Body of pancreas (tissue), 4 donors: ENCODE measurements around the gene UQCC2. TPM values are rescaled to one million over a fixed set of nuclear protein-coding genes. Genes with fewer than 3 reads are reported as not detected.

Experiments
- ATAC-seq: fragments of 150-250 bp; one replicate; pipeline ENCODE4 v1.9.1; 2016
- DNase-seq, 4 donors: peaks; one replicate each; pipeline ENCODE4 v3.0.0-alpha.2; 2019
- H3K27ac ChIP-seq, 4 donors: fragments of 200-600 bp; sonication (generic); 1 replicate in 3 of 4; 2 replicates in 1 of 4; pipeline versions ENCODE4 v1.5.1 to v1.6.1; 2016 to 2019; ENCODE audit warnings: mild to moderate bottlenecking in 1 of 4, mixed read lengths in 1 of 4, moderate library complexity in 1 of 4
- H3K27me3 ChIP-seq, 2 donors: fragments of 200-600 bp; sonication (generic); one replicate each; pipeline ENCODE4 v1.6.0; 2016; ENCODE audit warnings: mild to moderate bottlenecking in 1 of 2
- H3K36me3 ChIP-seq, 2 donors: fragments of 200-600 bp; sonication (generic); replicated peaks in 1 of 2; 2 replicates each; pipeline ENCODE4 v1.5.1; 2016; ENCODE audit warnings: low read depth in 2 of 2; ENCODE audit not compliant: insufficient read depth in 1 of 2
- H3K4me1 ChIP-seq: fragments of 200-600 bp; sonication (generic); one replicate; pipeline ENCODE4 v1.6.0; 2016
- H3K4me3 ChIP-seq, 2 donors: fragments of 200-600 bp; sonication (generic); 1 replicate in 1 of 2; 2 replicates in 1 of 2; pipeline ENCODE4 v1.5.1; 2016 to 2019
- H3K9me3 ChIP-seq, 3 donors: fragments of 200-600 bp; sonication (generic); 1 replicate in 2 of 3; 2 replicates in 1 of 3; pipeline ENCODE4 v1.5.1; 2016
- CTCF ChIP-seq, 7 experiments: fragments of 450-650 bp in 4 of 7; fragments of 200-600 bp in 3 of 7; sonication (generic) in 3 of 7; IDR thresholded peaks; one replicate each; pipeline ENCODE4 v1.5.1; 2016 to 2019; ENCODE audit warnings: antibody characterized with exemption in 7 of 7
- POLR2A ChIP-seq, 3 donors: fragments of 450-650 bp; IDR thresholded peaks; one replicate each; pipeline ENCODE4 v1.6.1; 2016; ENCODE audit warnings: antibody characterized with exemption in 3 of 3, mild to moderate bottlenecking in 2 of 3
- WGBS, 2 donors: methylation state at CpG; one replicate each; pipeline ENCODE4 v1.1.5; 2017; 5-methylcytosine and 5-hydroxymethylcytosine counted together
- intact Hi-C: fragments of 100-400 bp; cut with DNase I; formaldehyde crosslinking; loops from one replicate; pipeline ENCODE4 v1.15.1; 2023
- total RNA-seq, 2 donors: library from RNA; depleted of rRNA; stranded (reverse); fragments of >200 nt; gene quantifications; one replicate each; pipeline ENCODE4 v1.1.0, GENCODE V29; 2016

The UQCC2 gene
- total RNA-seq, 2 donors from 2014 or later, result 4.0 to 17.6 TPM

DNA sequence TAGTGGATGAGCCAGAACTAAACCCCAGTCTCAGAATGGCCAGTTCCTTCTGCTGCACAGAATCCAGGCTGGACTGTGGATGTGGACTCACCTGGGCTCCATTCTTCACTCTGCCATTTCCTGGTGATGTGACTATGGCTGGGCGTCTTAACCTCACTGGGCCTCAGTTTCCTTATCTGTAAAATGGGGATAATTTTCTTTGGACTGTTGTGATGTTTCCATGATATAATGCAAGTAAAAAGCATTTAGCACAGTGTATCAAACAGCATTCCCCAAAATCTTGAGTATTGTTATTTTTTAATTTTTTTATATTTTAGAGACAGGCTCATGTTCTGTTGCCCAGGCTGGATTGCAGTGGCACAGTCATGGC is 41.1 kb upstream of the UQCC2 start:
- H3K4me3 ChIP-seq, result no peak overlapping the region
- no peak overlapping the region for H3K27ac ChIP-seq
- DNase-seq, result no peak
- no peaks in the 10 kb centered on the region for H3K4me1 ChIP-seq
- intact Hi-C loops, result no loop called here
- no peaks in the 10 kb centered on the region for H3K36me3 ChIP-seq
- no peak for ATAC-seq
- no peaks in the 10 kb centered on the region for H3K9me3 ChIP-seq
- WGBS, 2 donors, result 88 to 90% methylated on average over 1 of the region's 1 CpG
- no peaks in the 10 kb centered on the region for H3K27me3 ChIP-seq
- no peak for TF ChIP-seq POLR2A (IDR thresholded peaks at IDR 0.05)
- no peak for TF ChIP-seq CTCF (IDR thresholded peaks at IDR 0.05)

DNA sequence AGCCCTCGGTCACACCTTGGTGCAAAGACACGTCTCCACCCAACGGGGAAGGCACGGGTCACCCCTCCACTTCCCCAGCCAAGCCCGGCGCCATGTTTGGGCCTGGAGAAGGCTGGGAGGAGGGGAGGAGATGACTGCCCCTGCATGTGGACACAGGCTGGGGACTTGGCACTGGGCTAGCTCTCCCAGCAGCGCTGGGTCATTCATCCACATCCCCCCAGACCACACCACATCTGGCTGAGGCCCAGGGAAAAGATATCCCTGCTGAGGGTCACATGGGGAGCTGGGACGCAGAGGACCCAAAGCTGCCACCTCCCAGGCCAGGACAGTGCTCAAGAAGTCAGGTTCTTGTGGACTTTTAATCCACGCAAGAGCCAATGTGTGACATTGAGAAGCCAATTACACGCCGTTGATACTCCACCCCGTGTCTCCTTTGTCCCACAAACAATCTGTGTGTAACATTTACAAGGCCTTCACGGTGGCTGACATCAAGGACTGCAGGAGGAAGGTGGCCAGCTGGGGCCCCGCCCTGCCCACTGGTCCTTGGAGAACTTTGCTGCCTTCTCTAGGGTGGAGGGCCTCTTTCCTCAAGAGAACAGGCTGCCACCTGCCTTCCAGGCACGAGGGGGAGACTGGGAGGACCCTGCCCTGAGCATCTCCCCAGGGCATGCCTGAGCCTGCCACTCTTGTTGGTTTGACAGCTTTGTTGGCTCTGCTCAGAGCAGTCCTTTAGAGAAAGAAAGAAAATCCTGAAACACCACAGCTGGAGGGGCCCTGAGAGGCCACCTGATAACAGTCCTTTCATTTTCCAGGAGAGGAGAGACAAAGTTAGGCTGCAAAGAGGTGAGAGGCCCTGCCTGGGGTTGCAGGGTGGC is 40.5 kb upstream of the UQCC2 start:
- H3K4me1 ChIP-seq, result no peaks in the 10 kb centered on the region
- intact Hi-C loops, result no loop called here

DNA sequence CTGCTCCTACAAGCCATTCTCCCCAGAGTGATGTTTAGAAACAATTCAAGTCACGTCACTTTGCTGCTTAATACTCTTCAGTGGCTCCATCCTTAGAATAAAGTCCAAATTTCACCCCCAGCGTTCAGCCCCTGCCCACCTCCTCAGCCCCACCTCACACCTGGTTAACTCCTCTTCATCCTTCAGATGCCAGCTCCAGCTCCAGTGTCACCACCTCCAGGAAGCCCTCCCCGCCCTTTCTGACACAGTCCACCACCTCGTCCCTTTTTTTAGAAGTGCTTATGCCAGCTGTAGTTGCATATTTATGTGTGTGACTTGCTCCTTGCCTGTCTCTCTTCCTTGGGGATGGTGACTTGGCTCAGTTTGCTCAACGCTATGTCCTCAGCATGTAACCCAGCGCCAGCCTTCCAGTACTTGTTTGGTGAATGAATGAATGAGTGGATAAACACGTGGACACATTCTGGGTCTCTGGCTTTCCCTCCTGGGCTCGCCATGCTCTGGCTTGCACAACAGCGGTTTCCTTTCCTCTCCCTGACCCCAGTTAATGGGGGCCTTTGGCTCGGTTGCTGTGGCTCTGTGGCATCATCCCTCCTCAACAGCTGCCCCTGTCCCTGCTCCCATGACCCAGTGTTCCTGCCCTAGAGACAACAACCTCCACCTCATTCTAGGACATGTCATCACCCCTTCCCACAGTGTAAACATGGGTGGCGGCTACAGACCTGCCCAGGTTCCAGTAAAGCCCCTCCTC is 38.9 kb upstream of the UQCC2 start:
- Histone ChIP-seq H3K4me3 (no peak overlapping the region), H3K4me1 (no peaks in the 10 kb centered on the region), H3K36me3 (no peaks in the 10 kb centered on the region), H3K27me3 (no peaks in the 10 kb centered on the region), H3K27ac (no peak overlapping the region), H3K9me3 (no peaks in the 10 kb centered on the region)
- WGBS, 2 donors, result 57 to 74% methylated on average over 11 of the region's 11 CpGs
- no peak for DNase-seq
- no peak for ATAC-seq
- TF ChIP-seq POLR2A (IDR thresholded peaks at IDR 0.05), result no peak
- no peak for TF ChIP-seq CTCF (IDR thresholded peaks at IDR 0.05)
- intact Hi-C loops, result no loop called here

More for the DNA sequence above, 40.5 kb upstream of the UQCC2 start:
- no peak overlapping the region for H3K4me3 ChIP-seq
- no peaks in the 10 kb centered on the region for H3K27me3 ChIP-seq
- H3K9me3 ChIP-seq, result no peaks in the 10 kb centered on the region
- WGBS, 2 donors, result 52 to 63% methylated on average over 8 to 15 of the region's 15 CpGs
- no peaks in the 10 kb centered on the region for H3K36me3 ChIP-seq
- ATAC-seq, result peak; percentile 3
- TF ChIP-seq POLR2A (IDR thresholded peaks at IDR 0.05), result no peak
- TF ChIP-seq CTCF (IDR thresholded peaks at IDR 0.05), result no peak
- DNase-seq, result peak in 2 of 4 donors; percentile 27 to 51
- no peak overlapping the region for H3K27ac ChIP-seq

DNA sequence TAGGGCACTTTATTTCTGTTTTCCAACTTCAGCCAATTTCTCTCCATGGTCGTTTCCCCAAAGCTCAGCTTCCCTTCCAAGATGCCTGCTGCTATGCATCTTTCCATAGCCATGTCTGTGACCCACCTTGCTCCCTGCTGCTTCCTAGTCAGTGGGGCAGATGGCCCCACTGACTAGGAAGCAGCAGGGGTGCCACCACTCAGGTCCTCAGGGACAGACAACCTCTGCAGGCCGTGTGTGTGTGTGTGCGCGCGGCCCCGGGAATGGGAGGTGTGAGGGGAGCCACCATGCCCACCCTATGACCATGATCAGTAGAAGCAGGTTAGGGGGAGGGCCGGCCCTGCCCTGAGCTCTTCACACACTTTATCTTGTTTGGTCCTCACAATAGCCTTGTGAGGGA is 37.9 kb upstream of the UQCC2 start:
- ATAC-seq, result no peak
- Histone ChIP-seq H3K9me3 (no peaks in the 10 kb centered on the region), H3K4me3 (no peak overlapping the region), H3K36me3 (no peaks in the 10 kb centered on the region), H3K27me3 (no peaks in the 10 kb centered on the region), H3K27ac (no peak overlapping the region), H3K4me1 (peaks cover 6% of the 10 kb centered on the region)
- DNase-seq, result no peak
- intact Hi-C loops, result no loop called here
- 82 to 88% methylated on average over 7 of the region's 7 CpGs for WGBS, 2 donors
- TF ChIP-seq CTCF (IDR thresholded peaks at IDR 0.05) (no peak), POLR2A (IDR thresholded peaks at IDR 0.05) (no peak)
